IMR-90 (cell line): ENCODE data around the gene FLT1. TPM values are rescaled to one million over a fixed set of nuclear protein-coding genes. Genes with fewer than 3 reads are reported as not detected.

Source experiments
- ATAC-seq: fragments of 200-7000 bp; cut with Tn5 transposase; 2 replicates; pipeline ENCODE4 v1.9.1; 2020; ENCODE audit warnings: low read depth, mild to moderate bottlenecking, moderate library complexity
- BruUV-seq: library from RNA; stranded (reverse); fragments of 400-500 nt; replicated peaks from 2 replicates; lab custom pipeline; 2021; lab: Mats Ljungman, UMichigan
- CTCF ChIA-PET: fragments of 300-600 bp; formaldehyde crosslinking; extraction: SDS; loops from one replicate; lab custom pipeline; 2021; ENCODE audit warnings: antibody characterized with exemption; lab: Yijun Ruan, JAX
- POLR2A ChIA-PET: fragments of 300-600 bp; sonication (Branson Sonifier 250); formaldehyde crosslinking; loops from one replicate; lab custom pipeline; 2022; ENCODE audit warnings: antibody characterized with exemption; ENCODE audit not compliant: unreplicated experiment; lab: Charles Lee
- DNase-seq: peaks from one replicate; pipeline ENCODE4 v3.0.0; 2013
- H2AFZ ChIP-seq: replicated peaks from 2 replicates; pipeline ENCODE3; 2013; ENCODE audit warnings: low read length, mild to moderate bottlenecking; ENCODE audit not compliant: poor library complexity
- H2AK5ac ChIP-seq: 2 replicates; pipeline ENCODE4 v1.6.1; 2013; ENCODE audit warnings: low read depth, low read length, inconsistent platforms
- H2AK9ac ChIP-seq: replicated peaks from 2 replicates; pipeline ENCODE3; 2013; ENCODE audit warnings: mild to moderate bottlenecking, low read depth, low read length, moderate library complexity; ENCODE audit not compliant: poor library complexity
- H2BK120ac ChIP-seq: 2 replicates; pipeline ENCODE4 v1.6.1; 2013; ENCODE audit warnings: low read depth, low read length, inconsistent platforms
- H2BK15ac ChIP-seq: 3 replicates; pipeline ENCODE4 v1.6.1; 2013; ENCODE audit warnings: low read depth, low read length, inconsistent platforms
- H2BK20ac ChIP-seq: 2 replicates; pipeline ENCODE4 v1.6.1; 2013; ENCODE audit warnings: low read depth, mild to moderate bottlenecking, inconsistent platforms, low read length, moderate library complexity
- H2BK5ac ChIP-seq: 2 replicates; pipeline ENCODE4 v1.6.1; 2013; ENCODE audit warnings: mild to moderate bottlenecking, low read depth, low read length, inconsistent platforms; ENCODE audit not compliant: poor library complexity, severe bottlenecking
- H3K14ac ChIP-seq: replicated peaks from 2 replicates; pipeline ENCODE4 v1.6.1; 2013; ENCODE audit warnings: low read depth, low read length, inconsistent platforms
- H3K18ac ChIP-seq: 2 replicates; pipeline ENCODE4 v1.6.1; 2013; ENCODE audit warnings: low read depth, low read length, control low read depth
- H3K23ac ChIP-seq: 2 replicates; pipeline ENCODE4 v1.6.1; 2013; ENCODE audit warnings: low read depth, low read length, inconsistent platforms
- H3K27ac ChIP-seq: 2 replicates; pipeline ENCODE4 v1.5.1; 2013; ENCODE audit warnings: mild to moderate bottlenecking, control low read depth, low read length; ENCODE audit not compliant: insufficient read depth
- H3K27me3 ChIP-seq: 2 replicates; pipeline ENCODE4 v1.6.1; 2013; ENCODE audit warnings: low read length; ENCODE audit not compliant: control insufficient read depth, insufficient read depth
- H3K36me3 ChIP-seq: 2 replicates; pipeline ENCODE4 v1.6.1; 2013; ENCODE audit warnings: low read length, mixed read lengths; ENCODE audit not compliant: control insufficient read depth, insufficient read depth
- H3K4ac ChIP-seq: 2 replicates; pipeline ENCODE4 v1.6.1; 2013; ENCODE audit warnings: low read depth, low read length, inconsistent platforms
- H3K4me1 ChIP-seq: 2 replicates; pipeline ENCODE4 v1.6.1; 2013; ENCODE audit warnings: low read length, mixed read lengths; ENCODE audit not compliant: control insufficient read depth, insufficient read depth
- H3K4me2 ChIP-seq: 2 replicates; pipeline ENCODE4 v1.6.1; 2013; ENCODE audit warnings: low read depth, mild to moderate bottlenecking, control low read depth, low read length, moderate library complexity
- H3K4me3 ChIP-seq: 2 replicates; pipeline ENCODE4 v1.5.1; 2013; ENCODE audit warnings: low read depth, mild to moderate bottlenecking, control low read depth, low read length, moderate library complexity; ENCODE audit not compliant: insufficient read depth
- H3K56ac ChIP-seq: 2 replicates; pipeline ENCODE4 v1.6.1; 2013; ENCODE audit warnings: low read length, inconsistent platforms; ENCODE audit not compliant: insufficient read depth; ENCODE audit errors: extremely low read depth
- H3K79me1 ChIP-seq, 2 experiments: 2 replicates each; pipeline ENCODE4 v1.6.1; 2013; ENCODE audit warnings: low read length in 2 of 2, inconsistent platforms in 1 of 2, low read depth in 1 of 2
- H3K9ac ChIP-seq: 2 replicates; pipeline ENCODE4 v1.6.1; 2013; ENCODE audit warnings: low read depth, low read length, control low read depth
- H3K9me1 ChIP-seq: 2 replicates; pipeline ENCODE4 v1.6.1; 2013; ENCODE audit warnings: low read length, inconsistent platforms; ENCODE audit not compliant: insufficient read depth
- H3K9me3 ChIP-seq: 2 replicates; pipeline ENCODE4 v1.6.1; 2013; ENCODE audit warnings: low read length; ENCODE audit not compliant: control insufficient read depth, insufficient read depth
- H4K20me1 ChIP-seq: 2 replicates; pipeline ENCODE4 v1.6.1; 2013; ENCODE audit warnings: low read length, inconsistent platforms; ENCODE audit not compliant: insufficient read depth
- H4K5ac ChIP-seq: 2 replicates; pipeline ENCODE4 v1.6.1; 2013; ENCODE audit warnings: mild to moderate bottlenecking, low read depth, low read length, control low read depth
- H4K8ac ChIP-seq, 2 experiments: 2 replicates each; pipeline ENCODE4 v1.6.1; 2013; ENCODE audit warnings: low read depth in 2 of 2, low read length in 2 of 2, control low read depth in 1 of 2, inconsistent platforms in 1 of 2
- H4K91ac ChIP-seq: 2 replicates; pipeline ENCODE4 v1.6.1; 2013; ENCODE audit warnings: low read depth, low read length, inconsistent platforms; ENCODE audit not compliant: insufficient read depth
- BHLHE40 ChIP-seq: fragments of 150-350 bp; IDR thresholded peaks from 2 replicates; pipeline ENCODE4 v1.6.1; 2016; ENCODE audit warnings: mild to moderate bottlenecking, low read depth, low read length
- CHD1 ChIP-seq: IDR thresholded peaks from 2 replicates; pipeline ENCODE4 v1.6.1; 2012; ENCODE audit warnings: low read depth, low read length, improper control_type of control experiment
- FOS ChIP-seq: fragments of 150-350 bp; IDR thresholded peaks from 2 replicates; pipeline ENCODE4 v1.6.1; 2016; ENCODE audit warnings: low read depth, low read length
- MAFK ChIP-seq: IDR thresholded peaks from 2 replicates; pipeline ENCODE4 v1.6.1; 2012; ENCODE audit warnings: low read depth, low read length, improper control_type of control experiment
- MAZ ChIP-seq: IDR thresholded peaks from 2 replicates; pipeline ENCODE4 v1.6.1; 2012; ENCODE audit warnings: low read depth, mild to moderate bottlenecking, low read length, improper control_type of control experiment, moderate library complexity, borderline replicate concordance
- MXI1 ChIP-seq: IDR thresholded peaks from 2 replicates; pipeline ENCODE4 v1.6.1; 2012; ENCODE audit warnings: low read depth, mild to moderate bottlenecking, low read length, moderate library complexity, borderline replicate concordance
- NFE2L2 ChIP-seq: fragments of 150-350 bp; IDR thresholded peaks from 2 replicates; pipeline ENCODE4 v1.6.1; 2016; ENCODE audit warnings: low read depth, mild to moderate bottlenecking, low read length
- POLR2A ChIP-seq: IDR thresholded peaks from 2 replicates; pipeline ENCODE4 v1.6.1; 2012; ENCODE audit warnings: mild to moderate bottlenecking, low read depth, low read length
- RAD21 ChIP-seq: IDR thresholded peaks from 2 replicates; pipeline ENCODE4 v1.6.1; 2012; ENCODE audit warnings: low read length, improper control_type of control experiment
- RCOR1 ChIP-seq: IDR thresholded peaks from 2 replicates; pipeline ENCODE4 v1.6.1; 2012; ENCODE audit warnings: mild to moderate bottlenecking, low read length, improper control_type of control experiment; ENCODE audit not compliant: insufficient replicate concordance
- RFX5 ChIP-seq: IDR thresholded peaks from 2 replicates; pipeline ENCODE4 v1.8.0; 2012; ENCODE audit warnings: low read depth, mild to moderate bottlenecking, low read length, moderate library complexity
- SMC3 ChIP-seq: fragments of 150-350 bp; IDR thresholded peaks from 2 replicates; pipeline ENCODE4 v1.6.1; 2016; ENCODE audit warnings: low read depth, mild to moderate bottlenecking, antibody characterized with exemption, low read length, moderate library complexity
- USF2 ChIP-seq: fragments of 150-350 bp; IDR thresholded peaks from 2 replicates; pipeline ENCODE4 v1.6.1; 2017; ENCODE audit warnings: mild to moderate bottlenecking, antibody characterized with exemption, low read length, low read depth
- WGBS, 2 experiments: methylation state at CpG; one replicate each; pipeline versions ENCODE4 v1.1.5 to v1.1.7; 2013; ENCODE audit warnings: missing lambda C conversion rate in 2 of 2; ENCODE audit not compliant: insufficient read length in 1 of 2; ENCODE audit errors: extremely low coverage in 2 of 2; 5-methylcytosine and 5-hydroxymethylcytosine counted together
- dilution Hi-C: fragments of 300-500 bp; cut with HindIII; formaldehyde crosslinking; loops from one replicate; pipeline ENCODE4 v1.14.3; 2018; ENCODE audit warnings: low sequenced_read_pairs; ENCODE audit not compliant: unreplicated experiment
- in situ Hi-C: fragments of 300-500 bp; cut with MboI; formaldehyde crosslinking; loops from 3 replicates; pipeline ENCODE4 v1.14.3; 2019; ENCODE audit warnings: low sequenced_read_pairs, inconsistent platforms, mixed read lengths
- intact Hi-C: fragments of 100-400 bp; cut with micrococcal nuclease; formaldehyde crosslinking; loops from 2 replicates; pipeline ENCODE4 v1.10.0; 2022
- polyA plus RNA-seq, 3 experiments: library from polyadenylated mRNA; depleted of rRNA; stranded (reverse); fragments of >200 nt; gene quantifications; 2 replicates each; pipeline ENCODE4 v1.2.3, GENCODE V29; 2012; ENCODE audit warnings: low replicate concordance in 1 of 3
- total RNA-seq: library from RNA; depleted of rRNA; stranded (reverse); fragments of >200 nt; gene quantifications from 2 replicates; pipeline ENCODE4 v1.2.3, GENCODE V29; 2012

The FLT1 gene
- total and polyA plus RNA-seq, 2 of the 4 experiments (the other 2 are of a cell fraction): 4.5 to 10.4 TPM

GRCh38 chr13:28392428-28392827 is 102.5 kb downstream of the FLT1 start:
- Histone ChIP-seq H2AK9ac (no peak overlapping the region), H2AFZ (no peak overlapping the region), H3K79me1 (peaks cover 0 to 3% of the 10 kb centered on the region in 2 experiments; a peak in 2 of 4 replicates), H3K9ac (no peak overlapping the region), H3K9me1 (peaks cover 10% of the 10 kb centered on the region), H3K4me1 (peaks cover 8% of the 10 kb centered on the region; the same call in 1 of the 2 replicates), H3K4ac (no peak overlapping the region; the same call in 1 of the 2 replicates), H2BK15ac (no peak overlapping the region), H3K27me3 (no peaks in the 10 kb centered on the region), H3K18ac (no peak overlapping the region), H3K9me3 (no peaks in the 10 kb centered on the region), H3K36me3 (no peaks in the 10 kb centered on the region), H4K91ac (no peak overlapping the region), H3K56ac (no peak overlapping the region), H3K4me2 (peak overlapping the region; percentile 16; the same call in 1 of the 2 replicates), H2AK5ac (no peak overlapping the region), H2BK5ac (no peak overlapping the region), H3K27ac (no peak overlapping the region), H4K8ac (no peak overlapping the region), H3K14ac (no peak overlapping the region; the same call in 1 of the 2 replicates), H4K20me1 (no peaks in the 10 kb centered on the region), H3K4me3 (no peak overlapping the region), H4K5ac (no peak overlapping the region), H2BK20ac (no peak overlapping the region), H3K23ac (no peak overlapping the region; the same call in 1 of the 2 replicates), H2BK120ac (no peak overlapping the region)
- no TSS peak for BruUV-seq
- no peak for TF ChIP-seq BHLHE40
- no peak for TF ChIP-seq MAFK
- no peak for TF ChIP-seq RFX5
- TF ChIP-seq USF2: no peak
- TF ChIP-seq MAZ: no peak
- TF ChIP-seq FOS: no peak
- no peak for TF ChIP-seq RCOR1
- no peak for TF ChIP-seq CHD1
- no peak for TF ChIP-seq RAD21
- no peak for TF ChIP-seq SMC3
- TF ChIP-seq NFE2L2: no peak
- no peak for TF ChIP-seq POLR2A
- TF ChIP-seq MXI1: no peak
- CTCF ChIA-PET: interaction anchor here (0.6 to 1.0 kb wide), 4 partner anchors 9 to 267 kb away, joined by 3 to 6 read pairs (median 4); partner anchors contain the start of gene POMP
- POLR2A ChIA-PET: no interaction called here
- dilution Hi-C loops (no loop called here), intact Hi-C loops (no loop called here), in situ Hi-C loops (no loop called here)
- ATAC-seq (peak; percentile 32; the same call in 1 of the 2 replicates), DNase-seq (no peak)
- no CpG with 5 or more reads among the region's 2 CpGs for WGBS, 2 experiments
